ENCODE data around the gene GET4. TPM values are rescaled to one million over a fixed set of nuclear protein-coding genes. Genes with fewer than 3 reads are reported as not detected.
A peak's percentile ranks its signal among the peaks of the same experiment; 100 is the strongest.

The GET4 gene
- total and polyA plus RNA-seq, 2 of the 13 experiments (the other 11 are each of a cell fraction or from before 2014, with no cell fraction given), result 28.2 to 35.2 TPM

GRCh38 chr7:926061-927030 is 50.0 kb downstream of the GET4 start (continued):
- no peak for TF ChIP-seq TCF12 (IDR thresholded peaks at IDR 0.05)
- no peak for TF ChIP-seq TCF12 (CRISPR knock-in tag; IDR thresholded peaks at IDR 0.05)
- no peak for TF ChIP-seq ZNF547 (CRISPR knock-in tag; IDR thresholded peaks at IDR 0.05)
- no peak for TF ChIP-seq NR0B2 (CRISPR knock-in tag; IDR thresholded peaks at IDR 0.05)
- peak; percentile 95 for TF ChIP-seq HNRNPL (IDR thresholded peaks at IDR 0.05; ENCODE audit: low read depth, low read length)
- peak; percentile 35; the same call in 1 of the 2 replicates for TF ChIP-seq IRF2 (CRISPR knock-in tag; IDR thresholded peaks at IDR 0.05)
- no peak for TF ChIP-seq ZBTB8A (CRISPR knock-in tag; IDR thresholded peaks at IDR 0.05; ENCODE audit: borderline replicate concordance, low read depth)
- no peak for TF ChIP-seq DNMT3B (CRISPR knock-in tag; conservative IDR thresholded peaks at IDR 0.05)
- no peak for TF ChIP-seq ADNP (CRISPR knock-in tag; IDR thresholded peaks at IDR 0.05)
- no peak for TF ChIP-seq ZNF567 (CRISPR knock-in tag; IDR thresholded peaks at IDR 0.05; ENCODE audit: borderline replicate concordance)
- TF ChIP-seq FOSL1 (CRISPR knock-in tag; IDR thresholded peaks at IDR 0.05; ENCODE audit: borderline replicate concordance), result no peak
- 0 out of 2 replicates have a peak, but pooled peaks have one; percentile 5 for TF ChIP-seq ZNF431 (CRISPR knock-in tag; IDR thresholded peaks at IDR 0.05; ENCODE audit: borderline replicate concordance, low read depth)
- TF ChIP-seq ZNF780A (CRISPR knock-in tag; IDR thresholded peaks at IDR 0.05), result no peak
- no peak for TF ChIP-seq RNF219 (CRISPR knock-in tag; IDR thresholded peaks at IDR 0.05)
- no peak for TF ChIP-seq HMG20B (CRISPR knock-in tag; conservative IDR thresholded peaks at IDR 0.05)
- TF ChIP-seq REST (IDR thresholded peaks at IDR 0.05; ENCODE audit: borderline replicate concordance in 1 of 2, low read depth in 1 of 2, low read length in 2 of 2), result no peak; a peak in 1 of 4 replicates
- no peak for TF ChIP-seq SP140L (CRISPR knock-in tag; IDR thresholded peaks at IDR 0.05; ENCODE audit: borderline replicate concordance)
- TF ChIP-seq ZUFSP (CRISPR knock-in tag; IDR thresholded peaks at IDR 0.05; ENCODE audit: borderline replicate concordance), result no peak
- 0 out of 2 replicates have a peak, but pooled peaks have one; percentile 39 for TF ChIP-seq ZNF777 (CRISPR knock-in tag; IDR thresholded peaks at IDR 0.05)
- TF ChIP-seq ZNF274 (CRISPR knock-in tag; IDR thresholded peaks at IDR 0.05), result peak; percentile 21; the same call in 1 of the 2 replicates
- no peak for TF ChIP-seq ZNF34 (CRISPR knock-in tag; IDR thresholded peaks at IDR 0.05; ENCODE audit: borderline replicate concordance)

Data from HepG2 (cell line).